Superior temporal gyrus (tissue), 1 donor: Measurements from ENCODE around the gene ROS1.
"Not testable (repeated sequence)": the region's sequence is repeated elsewhere in the genome, so short reads cannot be mapped to it uniquely, and the experiment has no call there.

Source experiments
- DNase-seq: peaks from one replicate; pipeline ENCODE4 v3.0.0-alpha.2; 2016; ENCODE audit errors: extremely low spot score

Gene ROS1

GRCh38 chr6:117267766-117268534, 157.8 kb downstream of the ROS1 start:
- DNase-seq: no peak

GRCh38 chr6:117267054-117267347, 158.7 kb downstream of the ROS1 start:
- no peak for DNase-seq

DNA sequence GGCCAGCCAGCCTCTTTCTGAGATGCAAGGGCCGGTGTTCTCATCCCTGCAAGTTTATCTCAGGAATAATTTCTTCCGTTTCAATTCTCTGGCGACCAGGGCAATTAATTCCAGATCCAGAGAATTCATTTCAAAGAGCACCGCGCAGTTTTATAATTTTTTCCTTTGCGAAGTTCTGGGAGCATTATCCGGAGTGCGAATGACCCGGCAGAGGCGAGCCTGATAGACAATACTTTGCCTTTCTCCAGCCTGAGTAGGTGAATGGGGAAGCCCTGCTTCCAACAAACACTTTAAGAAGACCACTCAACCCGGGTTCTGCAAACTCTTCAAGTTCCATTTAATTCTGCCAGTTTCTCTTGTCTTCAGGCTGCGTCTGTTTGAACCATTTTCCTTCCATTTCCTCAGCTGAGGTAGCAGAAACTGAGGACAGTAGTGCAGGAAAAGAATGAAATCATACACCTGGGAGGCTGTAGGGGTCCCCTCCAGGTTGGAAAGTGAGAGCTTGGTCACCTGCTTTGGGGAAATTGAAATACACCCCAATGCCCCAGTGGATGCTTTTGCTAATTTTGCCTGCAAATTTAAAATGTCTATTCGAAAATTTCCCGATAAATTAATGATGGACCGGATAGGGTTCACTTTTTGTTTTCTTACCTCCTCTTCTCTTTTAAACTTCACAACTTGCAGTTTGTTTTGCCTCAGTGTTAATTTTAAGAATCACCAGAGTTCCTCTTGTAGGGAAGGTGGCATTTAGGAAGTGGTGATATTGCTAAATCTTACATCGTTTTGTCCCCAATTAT, 159.3 kb downstream of the ROS1 start:
- no peak for DNase-seq

- DNase-seq: no peak
Measured at GRCh38 chr6:117265410-117266256, 160.1 kb downstream of the ROS1 start, which contains the start of gene VGLL2. Gene VGLL2, plus strand, starts transcription at chr6:117265558. Its CDS starts 206 bp downstream, at chr6:117265764.

DNA sequence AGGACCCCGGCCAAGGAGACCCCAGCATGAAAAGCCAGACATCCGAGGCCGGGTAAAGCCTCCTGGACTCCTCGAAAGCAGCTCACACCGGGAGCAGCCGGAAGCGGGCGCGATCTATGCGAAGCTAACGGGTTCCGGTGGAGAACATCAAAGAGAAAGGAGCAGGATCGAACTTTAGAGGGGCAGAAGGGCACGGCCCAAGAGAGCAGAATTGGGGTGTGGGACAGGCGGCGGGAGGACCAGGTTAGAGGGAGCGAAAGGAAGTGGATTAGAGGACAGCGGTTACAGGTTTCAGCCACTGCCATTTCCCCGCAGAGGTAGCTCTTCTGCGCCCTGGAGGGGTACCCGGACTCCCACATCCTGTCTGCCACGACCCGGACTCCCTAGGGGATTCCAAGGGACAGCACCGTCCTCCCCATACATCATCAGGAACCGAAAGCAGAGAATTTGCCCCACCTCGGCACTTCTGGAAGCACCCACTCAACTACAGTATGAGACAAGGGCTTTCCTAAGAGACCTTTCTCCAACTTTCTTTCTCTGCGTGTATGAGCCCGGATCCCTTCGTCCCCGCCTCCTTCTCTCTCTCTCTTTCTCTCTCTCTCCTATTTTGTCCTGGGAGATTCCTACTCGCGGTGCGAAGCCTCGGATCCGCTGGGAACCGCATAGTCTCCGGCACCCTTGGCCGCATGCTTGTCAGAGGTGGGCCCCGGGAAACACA, 160.9 kb downstream of the ROS1 start:
- DNase-seq: no peak

GRCh38 chr6:117264369-117264691, 161.4 kb downstream of the ROS1 start:
- no peak for DNase-seq

DNA sequence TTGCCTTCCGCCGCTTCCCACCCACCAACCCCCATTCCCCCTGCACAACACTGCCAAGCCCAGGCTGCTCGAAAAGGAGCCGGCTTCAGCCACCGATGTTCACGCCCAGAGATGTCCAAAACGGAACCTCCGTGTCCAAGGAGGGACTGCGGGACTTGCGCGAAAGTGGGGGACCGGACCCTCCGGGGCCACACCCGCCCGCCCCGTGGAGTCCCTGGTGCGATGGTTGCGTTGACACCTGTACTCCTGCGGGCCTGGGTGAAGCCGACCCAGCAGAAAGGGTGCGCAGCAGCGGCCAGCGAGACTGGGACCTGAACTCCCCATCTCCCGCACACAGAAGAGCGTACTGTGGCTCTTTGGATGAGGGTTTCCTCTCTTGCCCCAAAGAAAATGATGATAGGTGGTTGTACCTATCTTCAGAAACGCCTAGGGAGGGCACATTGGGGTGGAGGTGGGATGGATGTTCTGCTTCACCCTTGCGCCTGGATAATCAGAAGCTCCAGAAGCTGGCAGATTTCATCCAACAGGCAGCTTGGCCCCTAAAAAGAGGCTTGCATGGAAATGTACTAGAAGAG, 162.3 kb downstream of the ROS1 start:
- DNase-seq: no peak

DNA sequence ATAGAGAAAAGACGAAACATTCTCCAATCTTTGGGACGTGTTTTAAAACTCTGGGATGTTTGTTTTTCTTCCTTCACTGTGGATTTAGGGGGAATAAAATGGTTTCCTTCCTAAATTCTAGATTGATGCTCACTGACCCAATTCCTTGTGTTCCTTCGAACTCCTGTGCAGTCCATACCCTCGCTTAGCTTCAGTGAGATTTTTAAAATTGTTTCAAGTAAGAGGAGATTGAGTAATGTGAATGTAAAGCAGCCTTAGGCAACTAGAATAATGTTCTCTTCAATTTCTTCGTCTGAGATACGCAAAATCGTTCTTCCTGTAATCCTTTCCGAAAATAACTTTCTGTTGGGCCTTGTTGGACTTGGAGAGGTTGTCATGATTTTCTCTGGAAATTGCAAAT, 162.9 kb downstream of the ROS1 start:
- DNase-seq: no peak

- DNase-seq: no peak
Measured at GRCh38 chr6:117253785-117254184, 172.0 kb downstream of the ROS1 start.

GRCh38 chr6:117244979-117245378, 180.8 kb downstream of the ROS1 start:
- DNase-seq: not testable (repeated sequence)

- not testable (repeated sequence) for DNase-seq
Measured at GRCh38 chr6:117244571-117244970, 181.2 kb downstream of the ROS1 start.
